ENCODE measurements around the gene RNF181. TPM values are rescaled to one million over a fixed set of nuclear protein-coding genes. Genes with fewer than 3 reads are reported as not detected.
A peak's percentile ranks its signal among the peaks of the same experiment; 100 is the strongest.

RNF181 gene
- total and polyA plus RNA-seq, 2 of the 13 experiments (the other 11 are each of a cell fraction or from before 2014, with no cell fraction given): 224 to 578 TPM

GRCh38 chr2:85602476-85603234 is 7.1 kb downstream of the RNF181 start, which contains the start of gene TMEM150A (continued):
- TF ChIP-seq NR2F6 (IDR thresholded peaks at IDR 0.05) (no peak), NR2F6 (CRISPR knock-in tag; IDR thresholded peaks at IDR 0.05) (no peak), BRF2 (CRISPR knock-in tag; IDR thresholded peaks at IDR 0.05) (peak; percentile 91), CEBPB (IDR thresholded peaks at IDR 0.05; ENCODE audit: borderline replicate concordance, low read depth, low read length) (peak; percentile 29; the same call in 1 of the 2 replicates), ZFP36 (IDR thresholded peaks at IDR 0.05; ENCODE audit: borderline replicate concordance, low read depth, low read length, partially characterized antibody) (no peak), SOX5 (CRISPR knock-in tag; IDR thresholded peaks at IDR 0.05; ENCODE audit: borderline replicate concordance) (no peak), TMF1 (CRISPR knock-in tag; IDR thresholded peaks at IDR 0.05; ENCODE audit: low read depth) (peak; percentile 59; the same call in 1 of the 2 replicates), SAFB2 (CRISPR knock-in tag; IDR thresholded peaks at IDR 0.05; ENCODE audit: borderline replicate concordance, low read depth) (0 out of 2 replicates have a peak, but pooled peaks have one; percentile 62), ZNF556 (CRISPR knock-in tag; IDR thresholded peaks at IDR 0.05; ENCODE audit: borderline replicate concordance) (no peak), ZNF282 (IDR thresholded peaks at IDR 0.05; ENCODE audit: partially characterized antibody) (no peak), SATB2 (CRISPR knock-in tag; IDR thresholded peaks at IDR 0.05) (no peak), PITX1 (CRISPR knock-in tag; IDR thresholded peaks at IDR 0.05) (peak; percentile 55), GPBP1L1 (CRISPR knock-in tag; IDR thresholded peaks at IDR 0.05) (no peak), TIGD3 (CRISPR knock-in tag; IDR thresholded peaks at IDR 0.05; ENCODE audit: borderline replicate concordance) (0 out of 2 replicates have a peak, but pooled peaks have one; percentile 79), ZNF354B (CRISPR knock-in tag; IDR thresholded peaks at IDR 0.05) (no peak; the same call in 1 of the 2 replicates), CCAR2 (optimal IDR thresholded peaks at IDR 0.05; ENCODE audit: low read depth, low read length) (no peak), ZNF878 (CRISPR knock-in tag; IDR thresholded peaks at IDR 0.05) (no peak; the same call in 1 of the 2 replicates), MTF1 (CRISPR knock-in tag; IDR thresholded peaks at IDR 0.05) (no peak), ZBTB3 (CRISPR knock-in tag; IDR thresholded peaks at IDR 0.05; ENCODE audit: borderline replicate concordance, low read depth) (no peak), ATRX (CRISPR knock-in tag; IDR thresholded peaks at IDR 0.05; ENCODE audit: borderline replicate concordance) (no peak), ZNF432 (CRISPR knock-in tag; IDR thresholded peaks at IDR 0.05; ENCODE audit: borderline replicate concordance) (no peak), ZNF614 (CRISPR knock-in tag; IDR thresholded peaks at IDR 0.05; ENCODE audit: borderline replicate concordance) (no peak; the same call in 1 of the 2 replicates), ZFP37 (CRISPR knock-in tag; IDR thresholded peaks at IDR 0.05; ENCODE audit: borderline replicate concordance) (no peak), STAG1 (CRISPR knock-in tag; IDR thresholded peaks at IDR 0.05) (0 out of 2 replicates have a peak, but pooled peaks have one; percentile 5), ZNF160 (CRISPR knock-in tag; IDR thresholded peaks at IDR 0.05) (no peak), MAZ (IDR thresholded peaks at IDR 0.05; ENCODE audit: borderline replicate concordance, low read depth, low read length) (peak; percentile 81), MAZ (CRISPR knock-in tag; IDR thresholded peaks at IDR 0.05; ENCODE audit: low read depth) (peak; percentile 64; the same call in 1 of the 2 replicates), ZNF775 (CRISPR knock-in tag; IDR thresholded peaks at IDR 0.05; ENCODE audit: borderline replicate concordance) (no peak)
